CD4-positive, alpha-beta T cell treated with Interleukin-4 for 1 hour (primary cell): ENCODE data around the gene CD93.

Experiments
- DNase-seq, 2 donors: peaks; one replicate each; pipeline ENCODE4 v3.0.0-alpha.2; 2020 to 2022

The CD93 gene

GRCh38 chr20:23120936-23121750 lies 35.0 kb upstream of the CD93 start:
- DNase-seq: no peak

GRCh38 chr20:23120261-23120660 lies 34.1 kb upstream of the CD93 start:
- no peak for DNase-seq

- no peak for DNase-seq
Observed at GRCh38 chr20:23119456-23120216, 33.5 kb upstream of the CD93 start.

- DNase-seq: no peak
Observed at GRCh38 chr20:23118766-23119165, 32.6 kb upstream of the CD93 start.

GRCh38 chr20:23118144-23118543 lies 32.0 kb upstream of the CD93 start:
- no peak for DNase-seq

- no peak for DNase-seq
Observed at GRCh38 chr20:23117738-23118137, 31.6 kb upstream of the CD93 start.

GRCh38 chr20:23116311-23117089 lies 30.4 kb upstream of the CD93 start:
- peak in 1 of 2 donors; percentile 48 for DNase-seq

GRCh38 chr20:23115822-23116221 lies 29.7 kb upstream of the CD93 start:
- peak; percentile 17 to 36 for DNase-seq

- no peak for DNase-seq
Observed at GRCh38 chr20:23114448-23115082, 28.4 kb upstream of the CD93 start.

GRCh38 chr20:23114018-23114417 lies 27.9 kb upstream of the CD93 start:
- no peak for DNase-seq

- DNase-seq: no peak
Observed at GRCh38 chr20:23112595-23112994, 26.5 kb upstream of the CD93 start.

- DNase-seq: no peak
Observed at GRCh38 chr20:23111944-23112342, 25.8 kb upstream of the CD93 start.

- no peak for DNase-seq
Observed at GRCh38 chr20:23111307-23111943, 25.3 kb upstream of the CD93 start.

GRCh38 chr20:23108871-23109270 lies 22.7 kb upstream of the CD93 start:
- DNase-seq: no peak

- no peak for DNase-seq
Observed at GRCh38 chr20:23107466-23107865, 21.3 kb upstream of the CD93 start.

- no peak for DNase-seq
Observed at GRCh38 chr20:23106271-23106851, 20.2 kb upstream of the CD93 start.

GRCh38 chr20:23105193-23105592 lies 19.1 kb upstream of the CD93 start:
- DNase-seq: no peak

GRCh38 chr20:23103284-23104018 lies 17.3 kb upstream of the CD93 start:
- no peak for DNase-seq

GRCh38 chr20:23101696-23102406 lies 15.7 kb upstream of the CD93 start:
- no peak for DNase-seq

- no peak for DNase-seq
Observed at GRCh38 chr20:23100720-23101107, 14.6 kb upstream of the CD93 start.
